Progenitor cell of endocrine pancreas (in vitro differentiated cells): ENCODE results near the gene SPARC. TPM values are rescaled to one million over a fixed set of nuclear protein-coding genes. Genes with fewer than 3 reads are reported as not detected.

Experiments
- DNase-seq: peaks from one replicate; pipeline ENCODE4 v3.0.0; 2021; ENCODE audit warnings: low spot score; ENCODE audit not compliant: unreplicated experiment
- H3K27ac Mint-ChIP-seq: 2 replicates; pipeline ENCODE4 v1.8.0; 2021; ENCODE audit warnings: mild to moderate bottlenecking, moderate library complexity, mixed read lengths
- H3K27me3 Mint-ChIP-seq: 2 replicates; pipeline ENCODE4 v1.8.0; 2021; ENCODE audit warnings: mixed read lengths
- H3K36me3 Mint-ChIP-seq: 2 replicates; pipeline ENCODE4 v1.8.0; 2022; ENCODE audit warnings: mixed read lengths; ENCODE audit not compliant: insufficient read depth
- H3K4me1 Mint-ChIP-seq: 2 replicates; pipeline ENCODE4 v1.8.0; 2021; ENCODE audit warnings: low read depth, mixed read lengths
- H3K4me3 Mint-ChIP-seq: 2 replicates; pipeline ENCODE4 v1.8.0; 2021; ENCODE audit warnings: low read depth, mild to moderate bottlenecking, moderate library complexity, mixed read lengths
- H3K9me3 Mint-ChIP-seq: 2 replicates; pipeline ENCODE4 v1.8.0; 2021; ENCODE audit warnings: low read depth, mixed read lengths
- total RNA-seq: library from RNA; stranded (reverse); gene quantifications from 2 replicates; pipeline ENCODE4 v1.2.1, GENCODE V29; 2021
- TF ChIP-seq, protein P1 (sequence below): fragments of 200-600 bp; sonication (generic); IDR thresholded peaks from one replicate; pipeline ENCODE4 v1.5.0; 2021; ENCODE audit warnings: antibody characterized with exemption, mild to moderate bottlenecking; ENCODE audit not compliant: unreplicated experiment

The SPARC gene
- total RNA-seq, 1 donor from 2014 or later = 55.2 TPM

DNA sequence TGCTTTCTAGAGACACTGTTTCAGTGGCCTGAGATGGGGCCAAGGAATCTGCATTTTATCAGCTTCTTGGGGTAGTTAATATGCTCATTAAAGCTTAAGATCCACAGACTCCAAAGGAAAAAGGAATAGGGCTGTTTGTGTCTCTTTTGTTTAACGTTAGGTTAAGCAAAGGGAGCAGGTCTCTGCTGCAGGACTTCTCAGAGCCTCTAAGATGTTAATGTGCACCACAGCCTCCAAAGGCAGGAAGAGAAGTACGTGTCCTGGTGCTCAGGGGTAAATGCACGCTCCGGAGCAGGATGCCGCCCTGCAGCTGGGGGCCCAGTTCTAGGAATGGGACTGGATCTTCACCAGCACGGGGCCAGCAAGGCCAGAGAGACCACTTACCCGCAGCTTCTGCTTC lies 19.6 kb downstream of the SPARC start:
- Mint-ChIP-seq H3K27ac (no peak overlapping the region), H3K36me3 (no peaks in the 10 kb centered on the region)

GRCh38 chr5:151665613-151666012 lies 21.1 kb downstream of the SPARC start:
- Mint-ChIP-seq H3K9me3 (no peaks in the 10 kb centered on the region), H3K4me3 (no peak overlapping the region), H3K4me1 (peaks cover 15% of the 10 kb centered on the region), H3K27me3 (peaks cover 10% of the 10 kb centered on the region), H3K27ac (no peak overlapping the region), H3K36me3 (no peaks in the 10 kb centered on the region)
- TF ChIP-seq, protein P1, sequence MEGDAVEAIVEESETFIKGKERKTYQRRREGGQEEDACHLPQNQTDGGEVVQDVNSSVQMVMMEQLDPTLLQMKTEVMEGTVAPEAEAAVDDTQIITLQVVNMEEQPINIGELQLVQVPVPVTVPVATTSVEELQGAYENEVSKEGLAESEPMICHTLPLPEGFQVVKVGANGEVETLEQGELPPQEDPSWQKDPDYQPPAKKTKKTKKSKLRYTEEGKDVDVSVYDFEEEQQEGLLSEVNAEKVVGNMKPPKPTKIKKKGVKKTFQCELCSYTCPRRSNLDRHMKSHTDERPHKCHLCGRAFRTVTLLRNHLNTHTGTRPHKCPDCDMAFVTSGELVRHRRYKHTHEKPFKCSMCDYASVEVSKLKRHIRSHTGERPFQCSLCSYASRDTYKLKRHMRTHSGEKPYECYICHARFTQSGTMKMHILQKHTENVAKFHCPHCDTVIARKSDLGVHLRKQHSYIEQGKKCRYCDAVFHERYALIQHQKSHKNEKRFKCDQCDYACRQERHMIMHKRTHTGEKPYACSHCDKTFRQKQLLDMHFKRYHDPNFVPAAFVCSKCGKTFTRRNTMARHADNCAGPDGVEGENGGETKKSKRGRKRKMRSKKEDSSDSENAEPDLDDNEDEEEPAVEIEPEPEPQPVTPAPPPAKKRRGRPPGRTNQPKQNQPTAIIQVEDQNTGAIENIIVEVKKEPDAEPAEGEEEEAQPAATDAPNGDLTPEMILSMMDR = no peak
- DNase-seq = no peak

More for the DNA sequence above, 19.6 kb downstream of the SPARC start:
- Mint-ChIP-seq H3K27me3 (peaks cover 8% of the 10 kb centered on the region), H3K9me3 (no peaks in the 10 kb centered on the region), H3K4me1 (peaks cover 15% of the 10 kb centered on the region), H3K4me3 (no peak overlapping the region)
- TF ChIP-seq, protein P1 = no peak
- DNase-seq = no peak

DNA sequence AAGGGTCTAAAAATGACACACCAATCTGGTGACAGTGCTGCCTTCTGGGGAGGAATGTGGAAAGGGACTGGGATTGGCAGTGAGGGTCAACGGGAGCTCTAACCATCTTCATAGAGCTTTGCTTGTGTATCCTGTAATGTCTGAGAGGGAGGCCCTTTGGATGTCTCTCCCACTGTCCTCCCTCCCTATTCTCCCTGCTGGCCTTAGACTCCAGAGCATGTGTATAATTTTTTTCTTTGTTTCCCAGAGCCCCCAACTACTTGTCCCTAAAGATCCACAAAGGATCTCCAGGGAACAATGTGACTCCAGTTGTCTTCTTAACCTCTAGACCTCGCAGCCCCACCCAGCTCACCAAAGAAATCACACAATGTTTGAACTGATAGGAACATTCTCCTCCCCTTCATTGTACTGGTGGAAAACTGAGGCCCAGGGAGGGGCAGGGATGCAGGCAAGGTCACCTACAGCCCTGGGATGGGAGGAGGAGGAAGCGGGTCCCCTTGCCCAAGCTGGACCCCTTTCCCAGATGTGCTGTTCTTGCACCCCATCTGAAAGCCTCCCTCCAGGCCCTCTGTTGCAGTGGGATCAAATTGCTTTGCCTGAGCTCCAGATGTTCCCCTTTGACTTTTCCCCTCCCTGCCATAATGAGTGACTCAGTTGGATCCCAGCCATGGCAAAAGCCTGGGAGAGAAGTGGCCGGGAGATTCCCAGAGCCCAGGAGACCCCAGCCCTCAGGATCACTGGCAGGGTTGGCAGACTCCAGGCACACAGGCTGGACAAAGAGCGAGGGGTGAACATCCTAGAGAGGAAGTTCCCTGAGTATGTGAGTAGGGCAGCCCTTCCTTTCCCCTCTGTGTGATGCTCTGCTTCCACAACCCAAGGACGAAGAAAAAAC lies 21.8 kb downstream of the SPARC start:
- no peaks in the 10 kb centered on the region for H3K36me3 Mint-ChIP-seq
- DNase-seq = no peak
- peaks cover 8% of the 10 kb centered on the region for H3K27me3 Mint-ChIP-seq
- H3K4me3 Mint-ChIP-seq = no peak overlapping the region
- H3K27ac Mint-ChIP-seq = no peak overlapping the region
- H3K4me1 Mint-ChIP-seq = peaks cover 8% of the 10 kb centered on the region
- H3K9me3 Mint-ChIP-seq = no peaks in the 10 kb centered on the region
- TF ChIP-seq, protein P1 = no peak

DNA sequence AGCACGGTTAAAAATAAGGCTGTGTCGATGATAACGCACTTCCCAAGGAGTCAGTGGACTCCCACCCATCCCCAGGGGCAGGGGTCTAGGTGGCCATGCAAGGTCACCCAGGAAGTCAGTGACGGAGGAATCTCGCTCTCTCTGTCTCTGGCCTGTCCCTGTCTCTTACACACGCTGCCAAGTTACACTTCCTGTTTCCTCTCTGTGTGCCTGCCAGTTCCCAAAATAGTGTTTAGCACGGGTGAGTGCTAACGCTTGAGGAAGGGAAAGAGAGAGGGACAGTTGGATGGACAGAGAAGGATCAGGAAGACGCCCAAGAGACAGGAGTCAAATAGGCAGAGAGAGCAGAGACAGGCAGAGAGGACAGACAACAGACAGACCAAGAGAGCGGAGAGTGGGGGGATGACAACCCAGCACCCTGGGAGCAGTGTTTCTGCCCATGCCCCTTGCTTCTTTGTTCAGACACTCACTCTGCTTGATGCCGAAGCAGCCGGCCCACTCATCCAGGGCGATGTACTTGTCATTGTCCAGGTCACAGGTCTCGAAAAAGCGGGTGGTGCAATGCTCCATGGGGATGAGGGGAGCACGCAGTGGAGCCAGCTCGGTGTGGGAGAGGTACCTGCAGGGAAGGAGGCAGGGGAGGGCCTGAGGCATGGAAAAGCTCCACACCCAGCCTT lies 23.0 kb downstream of the SPARC start:
- H3K27ac Mint-ChIP-seq = no peak overlapping the region
- DNase-seq = no peak
- no peaks in the 10 kb centered on the region for H3K4me1 Mint-ChIP-seq
- no peaks in the 10 kb centered on the region for H3K36me3 Mint-ChIP-seq
- TF ChIP-seq, protein P1 = no peak
- peaks cover 14% of the 10 kb centered on the region for H3K27me3 Mint-ChIP-seq
- no peaks in the 10 kb centered on the region for H3K9me3 Mint-ChIP-seq
- H3K4me3 Mint-ChIP-seq = no peak overlapping the region

DNA sequence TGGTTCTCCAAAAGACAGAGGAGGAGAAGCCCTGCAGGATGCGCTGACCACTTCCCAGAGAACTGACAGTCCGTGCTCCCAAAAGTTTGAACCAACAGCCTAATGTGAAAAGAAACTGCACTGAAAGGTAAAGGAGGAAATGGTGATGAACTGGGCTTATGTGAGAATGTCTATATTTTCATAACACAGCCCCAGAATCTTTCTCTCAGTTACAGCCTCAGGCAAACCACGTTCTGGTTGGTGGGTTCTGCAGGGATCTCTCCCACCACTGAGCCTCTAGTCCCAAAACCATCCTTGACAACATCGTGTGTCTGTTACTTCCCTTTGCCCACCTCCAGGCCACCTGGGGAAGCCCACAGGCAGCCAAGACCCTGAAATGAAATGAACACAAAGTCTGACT lies 23.9 kb downstream of the SPARC start:
- DNase-seq = no peak
- no peaks in the 10 kb centered on the region for H3K9me3 Mint-ChIP-seq
- no peaks in the 10 kb centered on the region for H3K36me3 Mint-ChIP-seq
- no peak overlapping the region for H3K27ac Mint-ChIP-seq
- TF ChIP-seq, protein P1 = no peak
- H3K4me1 Mint-ChIP-seq = no peaks in the 10 kb centered on the region
- H3K4me3 Mint-ChIP-seq = no peak overlapping the region
- peaks cover 14% of the 10 kb centered on the region for H3K27me3 Mint-ChIP-seq
